NT2/D1 (cell line): ENCODE data around the gene STX11.

Experiments used
- DNase-seq: peaks from one replicate; pipeline ENCODE4 v3.0.0-alpha.2; 2011; ENCODE audit warnings: low read depth, low spot score
- H3K27me3 ChIP-seq: 2 replicates; pipeline ENCODE4 v1.6.0; 2011; ENCODE audit warnings: mild to moderate bottlenecking; ENCODE audit not compliant: insufficient read length, insufficient read depth
- H3K36me3 ChIP-seq: 2 replicates; pipeline ENCODE4 v1.6.1; 2011; ENCODE audit warnings: mild to moderate bottlenecking, low read length, mixed read lengths; ENCODE audit not compliant: insufficient read depth, insufficient read length
- H3K4me1 ChIP-seq: 2 replicates; pipeline ENCODE4 v1.5.1; 2011; ENCODE audit not compliant: insufficient read depth, insufficient read length
- H3K4me3 ChIP-seq: 2 replicates; pipeline ENCODE4 v1.5.1; 2011; ENCODE audit warnings: low read depth; ENCODE audit not compliant: insufficient read length
- H3K9ac ChIP-seq: 2 replicates; pipeline ENCODE4 v1.6.0; 2011; ENCODE audit warnings: low read depth; ENCODE audit not compliant: insufficient read length
- H3K9me3 ChIP-seq: 2 replicates; pipeline ENCODE4 v1.5.1; 2011; ENCODE audit warnings: mild to moderate bottlenecking, low read length; ENCODE audit not compliant: insufficient read depth
- SUZ12 ChIP-seq: IDR thresholded peaks from 2 replicates; pipeline ENCODE4 v1.6.1; 2011; ENCODE audit not compliant: insufficient read length, insufficient read depth; ENCODE audit errors: extremely low read depth
- YY1 ChIP-seq: IDR thresholded peaks from 2 replicates; pipeline ENCODE4 v1.6.1; 2011; ENCODE audit not compliant: insufficient read length, insufficient read depth
- ZNF274 ChIP-seq: IDR thresholded peaks from 2 replicates; pipeline ENCODE4 v1.6.1; 2011; ENCODE audit warnings: mild to moderate bottlenecking, low read depth, low read length

STX11 gene

GRCh38 chr6:144195671-144196270, 45.5 kb downstream of the STX11 start:
- Histone ChIP-seq H3K4me1 (no peaks in the 10 kb centered on the region), H3K36me3 (no peaks in the 10 kb centered on the region), H3K27me3 (no peaks in the 10 kb centered on the region), H3K9ac (no peak overlapping the region), H3K9me3 (0 out of 2 replicates have a peak, but pooled peaks cover 4% of the 10 kb centered on the region), H3K4me3 (no peak overlapping the region)
- TF ChIP-seq YY1 (no peak), ZNF274 (no peak), SUZ12 (no peak)
- no peak for DNase-seq

GRCh38 chr6:144197919-144198318, 47.6 kb downstream of the STX11 start:
- H3K36me3 ChIP-seq = no peaks in the 10 kb centered on the region
- H3K4me1 ChIP-seq = no peaks in the 10 kb centered on the region
- TF ChIP-seq SUZ12 (no peak), YY1 (no peak), ZNF274 (no peak)
- H3K27me3 ChIP-seq = no peaks in the 10 kb centered on the region
- DNase-seq = no peak
- no peak overlapping the region for H3K4me3 ChIP-seq
- H3K9ac ChIP-seq = no peak overlapping the region
- peaks cover 20% of the 10 kb centered on the region for H3K9me3 ChIP-seq

DNA sequence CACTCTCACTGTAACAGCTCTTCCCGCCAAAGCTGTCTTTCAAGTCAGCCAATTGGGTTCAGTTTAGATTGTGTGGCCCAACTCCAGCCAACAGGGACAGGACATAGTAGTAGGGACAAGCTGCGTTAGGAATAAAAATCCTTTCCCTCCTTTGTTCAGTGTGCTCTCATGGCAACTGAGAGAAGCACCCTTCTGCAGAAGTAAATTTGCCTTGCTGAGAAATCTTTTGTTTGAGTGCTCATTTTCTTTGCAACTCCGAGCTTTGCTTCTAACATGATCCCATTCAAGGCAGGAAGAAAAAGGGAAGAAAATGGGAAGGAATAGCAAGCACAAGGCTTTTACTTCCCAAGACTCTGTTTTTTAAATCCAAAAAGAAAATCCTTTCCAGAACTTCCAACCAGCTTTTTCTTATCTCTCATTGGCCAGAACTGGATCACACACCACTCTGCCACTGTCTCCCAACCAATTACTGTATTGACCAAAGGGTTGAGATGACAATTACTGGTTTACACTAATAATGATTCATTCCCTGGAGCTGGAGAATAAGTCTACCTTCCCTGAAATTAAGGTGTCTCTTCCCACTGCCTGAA, 52.7 kb downstream of the STX11 start:
- Histone ChIP-seq H3K9me3 (peaks cover 32% of the 10 kb centered on the region), H3K4me3 (no peak overlapping the region), H3K27me3 (no peaks in the 10 kb centered on the region), H3K36me3 (no peaks in the 10 kb centered on the region), H3K4me1 (no peaks in the 10 kb centered on the region), H3K9ac (no peak overlapping the region)
- no peak for DNase-seq
- TF ChIP-seq YY1 = no peak
- no peak for TF ChIP-seq SUZ12
- TF ChIP-seq ZNF274 = no peak

DNA sequence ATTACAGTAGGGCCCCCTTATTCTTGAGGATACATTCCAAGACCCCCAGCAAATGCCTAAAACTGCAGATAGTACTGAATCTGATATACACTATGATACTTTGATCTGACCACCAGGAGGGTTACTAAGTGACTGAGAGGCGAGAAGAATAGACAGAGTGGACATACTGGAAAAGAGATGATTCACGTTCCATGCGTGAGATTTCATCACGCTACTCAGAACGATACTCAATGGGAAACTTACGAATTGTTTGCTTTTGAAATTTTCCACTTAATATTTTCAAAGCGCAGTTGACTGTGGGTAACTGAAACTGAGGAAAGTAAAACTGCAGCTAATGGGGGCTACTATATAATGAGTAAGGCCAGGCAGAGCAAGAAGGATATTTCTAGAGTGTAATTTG, 60.8 kb downstream of the STX11 start:
- no peak overlapping the region for H3K4me3 ChIP-seq
- no peaks in the 10 kb centered on the region for H3K36me3 ChIP-seq
- TF ChIP-seq SUZ12 (no peak), ZNF274 (no peak)
- no peaks in the 10 kb centered on the region for H3K27me3 ChIP-seq
- no peaks in the 10 kb centered on the region for H3K9me3 ChIP-seq
- DNase-seq = no peak
- H3K9ac ChIP-seq = no peak overlapping the region
- H3K4me1 ChIP-seq = no peaks in the 10 kb centered on the region

GRCh38 chr6:144213315-144213714, 63.0 kb downstream of the STX11 start:
- DNase-seq = no peak
- Histone ChIP-seq H3K4me3 (no peak overlapping the region), H3K36me3 (no peaks in the 10 kb centered on the region), H3K27me3 (no peaks in the 10 kb centered on the region), H3K4me1 (no peaks in the 10 kb centered on the region), H3K9ac (no peak overlapping the region), H3K9me3 (no peaks in the 10 kb centered on the region; the same call in 1 of the 2 replicates)
- TF ChIP-seq ZNF274 (no peak), YY1 (no peak), SUZ12 (no peak)

- no peak overlapping the region for H3K4me3 ChIP-seq
- H3K4me1 ChIP-seq = no peaks in the 10 kb centered on the region
- H3K9me3 ChIP-seq = no peaks in the 10 kb centered on the region; the same call in 1 of the 2 replicates
- DNase-seq = no peak
- TF ChIP-seq YY1 (no peak), SUZ12 (no peak), ZNF274 (no peak)
- H3K36me3 ChIP-seq = no peaks in the 10 kb centered on the region
- no peaks in the 10 kb centered on the region for H3K27me3 ChIP-seq
- H3K9ac ChIP-seq = no peak overlapping the region
Measured at GRCh38 chr6:144214029-144214428, 63.7 kb downstream of the STX11 start.

DNA sequence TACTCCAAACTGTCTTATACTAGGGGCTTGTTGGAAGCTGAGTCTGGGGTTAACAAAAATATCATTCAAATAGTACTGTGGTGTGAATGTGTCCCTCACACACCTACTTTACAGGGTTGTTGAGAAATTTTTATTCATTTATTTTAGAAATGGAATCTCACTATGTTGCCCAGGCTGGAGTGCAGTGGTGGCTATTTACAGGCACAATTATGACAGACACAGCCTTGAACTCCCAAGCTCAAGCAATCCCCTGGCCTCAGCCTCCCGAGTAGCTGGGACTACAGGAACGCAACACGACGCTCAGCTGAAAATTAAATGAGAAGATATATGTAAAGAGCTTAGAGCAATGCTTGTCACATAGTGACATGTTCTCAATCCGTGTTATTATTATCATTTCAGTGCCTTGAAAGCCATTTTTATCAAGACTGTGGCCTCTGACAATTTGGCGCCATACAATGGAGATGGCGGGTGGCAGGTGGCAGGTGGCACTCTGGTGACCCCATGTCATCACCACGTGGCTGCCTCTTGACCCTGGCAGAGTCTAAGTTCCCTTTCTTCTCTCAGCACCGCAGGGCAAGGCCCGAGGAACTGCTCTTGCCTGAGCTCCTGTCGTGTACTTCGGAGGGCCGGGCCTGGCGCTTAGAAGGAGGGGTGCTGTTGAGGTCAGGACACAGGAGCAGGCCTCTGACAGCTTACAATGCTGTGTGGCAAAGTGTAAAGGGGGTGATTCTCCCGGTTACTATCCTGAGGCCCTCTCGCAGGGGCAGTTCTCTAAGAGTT, 64.5 kb downstream of the STX11 start:
- H3K9ac ChIP-seq = no peak overlapping the region
- TF ChIP-seq SUZ12 (no peak), ZNF274 (no peak), YY1 (no peak)
- no peaks in the 10 kb centered on the region; the same call in 1 of the 2 replicates for H3K9me3 ChIP-seq
- H3K4me3 ChIP-seq = no peak overlapping the region
- H3K4me1 ChIP-seq = no peaks in the 10 kb centered on the region
- H3K27me3 ChIP-seq = no peaks in the 10 kb centered on the region
- no peaks in the 10 kb centered on the region for H3K36me3 ChIP-seq
- no peak for DNase-seq
